Activated T-cell treated with anti-CD3 and anti-CD28 coated beads for 1 hour (primary cell): ENCODE measurements around the gene GPATCH1.
"Not testable (repeated sequence)": the region's sequence is repeated elsewhere in the genome, so short reads cannot be mapped to it uniquely, and the experiment has no call there.

Source experiments
- DNase-seq: peaks from one replicate; pipeline ENCODE4 v3.0.0-alpha.2; 2020; ENCODE audit warnings: low read depth

GPATCH1 gene, protein sequence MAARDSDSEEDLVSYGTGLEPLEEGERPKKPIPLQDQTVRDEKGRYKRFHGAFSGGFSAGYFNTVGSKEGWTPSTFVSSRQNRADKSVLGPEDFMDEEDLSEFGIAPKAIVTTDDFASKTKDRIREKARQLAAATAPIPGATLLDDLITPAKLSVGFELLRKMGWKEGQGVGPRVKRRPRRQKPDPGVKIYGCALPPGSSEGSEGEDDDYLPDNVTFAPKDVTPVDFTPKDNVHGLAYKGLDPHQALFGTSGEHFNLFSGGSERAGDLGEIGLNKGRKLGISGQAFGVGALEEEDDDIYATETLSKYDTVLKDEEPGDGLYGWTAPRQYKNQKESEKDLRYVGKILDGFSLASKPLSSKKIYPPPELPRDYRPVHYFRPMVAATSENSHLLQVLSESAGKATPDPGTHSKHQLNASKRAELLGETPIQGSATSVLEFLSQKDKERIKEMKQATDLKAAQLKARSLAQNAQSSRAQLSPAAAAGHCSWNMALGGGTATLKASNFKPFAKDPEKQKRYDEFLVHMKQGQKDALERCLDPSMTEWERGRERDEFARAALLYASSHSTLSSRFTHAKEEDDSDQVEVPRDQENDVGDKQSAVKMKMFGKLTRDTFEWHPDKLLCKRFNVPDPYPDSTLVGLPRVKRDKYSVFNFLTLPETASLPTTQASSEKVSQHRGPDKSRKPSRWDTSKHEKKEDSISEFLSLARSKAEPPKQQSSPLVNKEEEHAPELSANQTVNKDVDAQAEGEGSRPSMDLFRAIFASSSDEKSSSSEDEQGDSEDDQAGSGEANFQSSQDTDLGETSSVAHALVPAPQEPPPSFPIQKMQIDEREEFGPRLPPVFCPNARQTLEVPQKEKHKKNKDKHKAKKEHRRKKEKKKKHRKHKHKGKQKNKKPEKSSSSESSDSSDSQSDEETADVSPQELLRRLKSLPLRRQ

DNA sequence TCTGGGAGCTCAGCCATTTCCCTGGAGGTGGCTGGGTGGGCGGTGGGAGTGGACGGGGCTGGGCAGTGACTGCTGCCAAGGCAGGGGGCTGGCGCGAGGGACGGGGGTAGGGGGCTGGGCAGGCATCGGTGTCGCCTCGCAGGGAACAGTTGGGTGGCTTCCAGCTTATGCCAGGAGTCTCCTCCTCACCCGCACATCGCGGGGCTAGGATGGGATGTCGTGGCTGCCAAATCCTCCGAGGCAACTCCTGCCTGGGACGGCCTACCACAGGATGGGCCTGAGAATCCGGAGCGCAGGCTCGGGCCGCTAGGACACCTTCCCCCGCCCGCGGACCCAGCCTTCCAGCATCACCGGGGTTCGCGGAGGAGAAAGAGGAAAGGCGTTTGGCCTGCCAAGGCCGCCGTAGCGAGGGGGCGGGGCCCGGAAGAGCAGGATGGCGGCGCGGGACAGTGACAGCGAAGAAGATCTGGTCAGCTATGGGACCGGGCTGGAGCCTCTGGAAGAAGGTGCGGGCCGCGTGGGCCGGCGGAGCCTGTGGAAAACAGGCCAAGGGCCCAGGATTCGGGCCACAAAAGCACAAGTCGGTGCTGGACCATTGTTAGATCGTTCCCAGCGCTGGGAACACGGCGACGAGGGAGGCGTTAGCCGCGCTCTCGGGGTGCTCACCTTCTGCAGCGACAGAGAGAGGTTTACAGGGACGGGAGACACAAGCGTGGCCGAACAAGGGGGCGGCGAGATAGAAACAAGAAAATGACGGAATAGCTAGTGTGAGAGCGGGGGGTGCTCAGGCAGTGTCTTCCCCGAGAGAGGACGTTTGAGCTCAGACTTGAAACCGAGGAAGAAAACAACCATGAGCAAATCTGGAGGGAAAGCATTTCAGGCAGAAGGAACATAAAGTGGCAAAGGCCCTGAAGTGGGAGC lies at the start of gene GPATCH1:
Gene GPATCH1 (plus strand): TSS at position 421 of the 921 bp plus-strand sequence. CDS start 13 bp downstream, at position 434.
- DNase-seq = peak; percentile 76

DNA sequence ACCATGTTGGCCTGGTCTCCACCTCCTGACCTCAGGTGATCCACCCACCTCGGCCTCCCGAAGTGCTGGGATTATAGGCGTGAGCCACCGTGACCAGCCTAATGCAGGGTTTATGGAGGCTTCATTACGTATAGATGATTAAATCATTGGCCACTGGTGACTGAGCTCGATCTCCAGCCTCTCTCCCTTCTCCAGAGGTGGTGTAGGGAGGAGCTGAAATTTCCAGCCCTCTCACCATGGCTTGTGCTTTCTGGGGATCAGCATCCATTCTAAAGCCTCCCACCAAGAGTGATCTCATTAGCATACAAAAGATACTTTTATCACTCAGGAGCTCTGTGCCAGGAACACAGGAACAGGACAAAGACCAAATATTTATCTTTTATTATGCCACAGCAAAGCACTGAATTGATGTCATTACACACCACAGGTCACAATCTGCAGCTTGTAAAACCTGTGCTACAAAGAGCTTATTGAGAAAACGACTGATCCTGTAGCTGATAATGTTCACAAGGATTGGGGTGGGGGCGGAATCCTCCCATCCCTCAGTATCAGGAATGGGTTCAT lies 48.7 kb upstream of the GPATCH1 start:
- DNase-seq = no peak

DNA sequence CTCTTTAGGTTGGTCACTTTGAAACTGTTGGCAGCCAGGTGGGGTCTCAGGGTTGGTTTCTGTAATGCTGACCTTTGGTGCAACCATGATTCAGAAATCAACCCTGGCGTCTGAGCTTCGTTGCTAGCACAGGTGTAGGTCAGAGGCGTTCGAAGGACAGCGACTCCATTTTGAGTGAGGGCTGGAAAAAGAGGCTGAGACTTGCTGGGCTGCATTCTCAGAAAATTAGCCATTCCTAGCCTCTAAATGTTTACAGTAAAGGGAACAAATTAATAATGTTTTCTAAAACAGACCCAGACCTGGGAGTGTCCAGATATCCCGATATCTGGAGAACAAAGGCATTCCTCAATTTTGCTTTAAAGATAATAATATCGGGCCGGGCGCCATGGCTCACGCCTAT lies 45.5 kb upstream of the GPATCH1 start:
- DNase-seq = no peak

DNA sequence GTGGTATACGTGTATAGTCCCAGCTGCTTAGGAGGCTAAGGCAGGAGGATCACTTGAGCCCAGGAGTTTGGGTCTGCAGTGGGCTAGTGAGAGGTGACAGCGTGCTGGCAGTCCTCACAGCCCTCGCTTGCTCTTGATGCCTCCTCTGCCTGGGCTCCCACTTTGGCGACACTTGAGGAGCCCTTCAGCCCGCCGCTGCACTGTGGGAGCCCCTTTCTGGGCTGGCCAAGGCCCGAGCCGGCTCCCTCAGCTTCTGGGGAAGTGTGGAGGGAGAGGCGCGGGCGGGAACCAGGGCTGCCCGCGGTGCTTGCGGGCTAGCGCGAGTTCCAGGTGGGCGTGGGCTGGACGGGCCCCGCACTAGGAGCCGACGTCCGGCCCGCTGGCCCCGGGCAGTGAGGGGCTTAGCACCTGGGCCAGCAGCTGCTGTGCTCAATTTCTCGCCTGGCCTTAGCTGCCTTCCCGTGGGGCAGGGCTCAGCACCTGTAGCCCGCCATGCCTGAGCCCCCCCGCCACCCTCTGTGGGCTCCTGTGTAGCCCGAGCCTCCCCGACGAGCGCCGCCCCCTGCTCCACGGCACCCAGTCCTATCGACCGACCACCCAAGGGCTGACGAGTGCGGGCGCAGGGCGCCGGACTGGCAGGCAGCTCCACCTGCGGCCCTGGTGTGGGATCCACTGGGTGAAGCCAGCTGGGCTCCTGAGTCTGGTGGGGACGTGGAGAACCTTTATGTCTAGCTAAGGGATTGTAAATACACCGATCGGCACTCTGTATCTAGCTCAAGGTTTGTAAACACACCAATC lies 44.4 kb upstream of the GPATCH1 start:
- not testable (repeated sequence) for DNase-seq

DNA sequence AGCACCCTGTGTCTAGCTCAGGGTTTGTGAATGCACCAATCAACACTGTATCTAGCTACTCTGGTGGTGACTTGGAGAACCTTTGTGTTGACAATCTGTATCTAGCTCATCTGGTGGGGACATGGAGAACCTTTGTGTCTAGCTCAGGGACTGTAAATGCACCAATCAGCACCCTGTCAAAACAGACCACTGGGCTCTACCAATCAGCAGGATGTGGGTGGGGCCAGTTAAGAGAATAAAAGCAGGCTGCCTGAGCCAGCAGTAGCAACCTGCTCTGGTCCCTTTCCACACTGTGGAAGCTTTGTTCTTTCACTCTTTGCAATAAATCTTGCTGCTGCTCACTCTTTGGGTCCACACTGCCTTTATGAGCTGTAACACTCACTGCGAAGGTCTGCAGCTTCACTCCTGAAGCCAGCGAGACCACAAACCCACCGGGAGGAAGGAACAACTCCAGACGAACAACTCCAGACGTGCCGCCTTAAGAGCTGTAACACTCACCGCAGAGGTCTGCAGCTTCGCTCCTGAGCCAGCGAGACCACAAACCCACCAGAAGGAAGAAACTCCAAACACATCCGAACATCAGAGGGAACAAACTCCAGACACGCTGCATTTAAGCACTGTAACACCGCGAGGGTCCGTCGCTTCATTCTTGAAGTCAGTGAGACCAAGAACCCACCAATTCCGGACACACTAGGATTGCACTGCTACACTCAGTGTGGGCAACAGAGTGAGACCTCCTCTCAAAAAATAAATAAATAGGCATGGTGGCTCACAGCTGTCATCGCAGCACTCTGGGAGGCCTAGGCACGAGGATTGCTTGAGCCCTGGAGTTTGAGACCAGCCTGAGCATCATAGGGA lies 43.6 kb upstream of the GPATCH1 start:
- DNase-seq = not testable (repeated sequence)

DNA sequence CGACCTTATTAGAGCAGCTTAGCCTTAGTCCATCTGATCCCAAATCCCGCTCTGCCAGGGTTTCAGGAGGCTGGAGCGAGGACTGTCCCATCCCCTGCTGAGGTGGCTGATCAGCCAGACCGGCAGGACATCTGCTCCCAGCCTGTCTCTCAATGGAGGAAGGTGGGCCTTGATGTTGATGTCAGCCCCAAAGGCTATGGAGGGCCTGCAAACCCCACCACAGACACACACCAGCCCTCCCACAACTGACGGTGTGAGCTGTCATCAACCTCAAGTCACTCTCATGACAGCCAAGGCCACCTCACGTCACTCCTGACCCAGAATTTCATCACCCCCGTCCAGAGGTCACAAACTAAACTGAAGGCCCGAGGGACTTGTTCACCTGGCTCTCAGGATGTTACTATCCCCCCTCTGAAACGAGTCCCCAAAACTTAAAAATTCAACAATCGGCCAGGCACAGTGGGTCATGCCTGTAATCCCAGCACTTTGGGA lies 41.8 kb upstream of the GPATCH1 start:
- DNase-seq = no peak

DNA sequence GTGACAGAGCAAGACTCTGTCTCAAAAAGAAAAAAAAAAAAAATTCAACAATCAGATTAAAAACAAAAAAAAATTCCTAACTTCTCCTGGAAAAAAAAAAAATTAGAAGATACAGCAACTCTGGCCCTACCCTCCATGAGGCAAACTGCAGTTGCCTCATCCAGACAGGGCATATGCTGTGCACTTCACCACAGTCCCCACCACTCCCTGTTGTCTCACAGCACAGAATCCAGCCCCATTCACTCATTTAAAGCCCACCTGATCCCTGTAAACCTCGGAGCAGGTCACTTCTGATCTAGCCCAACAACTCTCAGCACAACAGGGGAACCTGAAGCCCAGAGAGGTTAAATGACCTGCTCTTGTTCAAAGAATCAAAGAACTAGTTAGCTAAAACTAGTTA lies 41.2 kb upstream of the GPATCH1 start:
- DNase-seq = no peak

DNA sequence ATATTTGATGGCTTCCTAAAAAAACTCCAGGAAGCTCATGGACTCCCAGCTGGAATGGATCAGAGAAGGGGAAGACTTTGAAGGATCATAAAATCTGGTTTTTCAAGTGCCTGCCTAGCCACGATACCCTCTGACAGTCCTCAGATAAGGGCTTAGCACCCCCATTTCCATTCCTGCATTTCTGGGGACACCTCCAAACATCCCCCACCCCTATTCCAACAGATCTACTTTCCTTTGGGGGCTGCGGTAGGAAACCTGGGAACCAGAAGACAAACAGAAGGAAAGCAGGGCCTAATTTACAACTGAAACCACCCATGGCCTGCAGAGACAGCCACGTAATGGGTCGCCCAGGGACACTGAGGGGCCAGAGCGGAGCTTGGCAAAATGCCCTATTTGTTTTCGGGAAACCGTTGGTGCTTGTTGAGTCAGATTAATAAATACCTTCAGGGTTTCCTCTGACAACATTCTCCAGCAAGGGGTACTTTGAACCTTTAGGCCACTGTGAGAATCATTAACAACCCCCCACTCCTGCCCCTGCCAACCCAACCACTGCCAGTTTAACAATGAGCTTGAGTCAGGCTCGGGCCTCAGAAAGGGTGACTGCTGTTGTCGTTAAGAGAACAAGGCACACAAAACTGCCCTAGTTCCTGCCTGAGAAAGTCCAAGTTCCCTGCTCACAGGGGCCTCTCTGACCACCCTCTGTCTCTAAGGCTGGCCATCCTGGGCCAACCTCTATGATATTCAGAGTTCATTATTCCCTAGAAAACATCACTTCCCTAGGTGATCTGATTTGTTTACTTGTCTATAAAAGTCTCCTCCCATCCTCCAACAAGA lies 39.8 kb upstream of the GPATCH1 start:
- DNase-seq = no peak

DNA sequence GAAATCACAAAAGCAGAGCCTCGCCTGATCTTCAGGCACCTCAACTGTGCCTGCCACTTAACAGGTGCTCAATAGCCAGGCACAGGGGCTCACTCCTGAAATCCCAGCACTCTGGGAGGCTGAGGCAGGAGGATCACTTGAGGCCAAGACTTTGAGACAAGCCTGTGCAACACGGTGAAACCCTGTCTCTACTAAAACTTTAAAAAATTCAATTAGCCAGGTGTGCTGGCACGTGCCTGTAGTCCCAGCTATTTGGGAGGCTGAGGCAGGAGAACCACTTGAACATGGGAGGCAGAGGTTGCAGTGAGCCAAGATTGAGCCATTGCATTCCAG lies 39.2 kb upstream of the GPATCH1 start:
- not testable (repeated sequence) for DNase-seq

DNA sequence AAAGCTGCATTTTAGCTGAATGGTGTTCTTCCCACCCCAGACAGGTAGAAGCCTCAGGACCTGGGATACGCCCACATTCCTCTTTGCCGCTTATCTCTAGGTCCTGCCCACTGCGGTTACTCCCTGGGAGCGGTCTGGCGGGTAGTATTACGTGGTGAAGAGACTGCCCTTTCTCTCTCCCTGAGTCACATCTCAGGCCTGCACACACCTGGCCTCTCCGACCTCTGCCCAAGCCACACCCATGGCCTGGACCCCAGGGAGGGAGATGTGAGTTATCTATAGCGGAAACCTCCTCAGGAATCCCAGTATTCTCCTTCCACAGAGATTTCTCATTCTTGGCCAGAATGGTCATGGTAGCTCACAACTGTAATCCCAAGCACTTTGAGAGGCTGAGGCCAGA lies 33.6 kb upstream of the GPATCH1 start:
- no peak for DNase-seq

DNA sequence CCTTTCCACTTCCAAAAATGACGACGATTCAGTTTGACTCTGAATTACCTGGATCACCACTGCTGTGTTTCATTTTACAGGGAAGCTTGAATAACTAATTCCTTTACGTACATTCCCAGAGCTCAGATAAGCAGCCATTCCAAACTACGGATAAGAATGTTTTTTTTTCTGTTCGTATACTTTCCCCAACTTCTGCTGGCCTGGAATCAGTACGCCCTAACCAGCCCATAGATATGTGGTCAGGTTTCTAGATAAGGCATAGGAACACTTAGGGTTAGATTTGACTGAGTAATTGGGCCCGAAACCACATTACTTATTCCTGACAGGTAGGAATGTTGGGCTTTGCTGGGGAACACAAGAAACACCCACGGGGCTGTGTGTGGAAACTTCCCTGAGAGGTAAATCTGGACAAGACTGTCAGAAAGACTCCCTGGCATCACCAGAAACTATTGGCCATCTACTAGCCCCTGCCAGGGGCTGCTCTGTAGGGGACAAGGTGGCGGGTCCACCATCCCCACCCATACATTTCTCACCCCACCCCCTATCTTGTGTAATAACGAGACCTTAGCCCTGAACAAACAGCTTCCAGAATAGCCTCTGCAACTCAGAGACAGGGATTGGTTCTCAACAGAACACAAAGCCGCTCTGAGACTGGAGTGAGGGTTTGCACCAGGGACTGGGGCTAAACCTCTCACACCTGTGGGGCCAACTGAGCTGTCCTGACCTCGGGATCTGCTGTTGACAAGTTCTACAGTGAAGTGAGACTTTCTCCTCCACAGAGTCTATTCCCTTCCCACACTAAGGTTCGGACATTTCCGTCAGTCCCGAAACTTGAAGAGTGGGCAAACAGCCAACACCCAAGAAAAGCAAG lies 31.9 kb upstream of the GPATCH1 start:
- no peak for DNase-seq

DNA sequence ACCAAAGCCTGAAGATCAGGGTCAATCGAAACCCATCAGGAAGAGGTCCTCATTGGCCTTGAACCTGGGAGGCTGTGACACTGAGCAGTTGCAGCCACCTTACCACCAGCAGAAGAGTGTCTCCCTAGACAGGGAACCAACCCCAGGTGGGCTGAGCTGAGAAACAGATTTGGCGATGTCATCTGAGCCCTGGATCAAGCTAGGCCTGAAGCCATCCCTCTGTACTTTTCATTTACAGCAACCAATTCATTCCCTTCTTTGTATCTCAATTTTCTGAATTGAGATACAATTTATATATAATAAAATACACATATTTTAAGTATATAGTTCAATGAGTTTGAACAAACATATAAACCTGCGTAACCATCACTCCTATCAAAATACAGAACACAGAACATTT lies 30.9 kb upstream of the GPATCH1 start:
- no peak for DNase-seq

DNA sequence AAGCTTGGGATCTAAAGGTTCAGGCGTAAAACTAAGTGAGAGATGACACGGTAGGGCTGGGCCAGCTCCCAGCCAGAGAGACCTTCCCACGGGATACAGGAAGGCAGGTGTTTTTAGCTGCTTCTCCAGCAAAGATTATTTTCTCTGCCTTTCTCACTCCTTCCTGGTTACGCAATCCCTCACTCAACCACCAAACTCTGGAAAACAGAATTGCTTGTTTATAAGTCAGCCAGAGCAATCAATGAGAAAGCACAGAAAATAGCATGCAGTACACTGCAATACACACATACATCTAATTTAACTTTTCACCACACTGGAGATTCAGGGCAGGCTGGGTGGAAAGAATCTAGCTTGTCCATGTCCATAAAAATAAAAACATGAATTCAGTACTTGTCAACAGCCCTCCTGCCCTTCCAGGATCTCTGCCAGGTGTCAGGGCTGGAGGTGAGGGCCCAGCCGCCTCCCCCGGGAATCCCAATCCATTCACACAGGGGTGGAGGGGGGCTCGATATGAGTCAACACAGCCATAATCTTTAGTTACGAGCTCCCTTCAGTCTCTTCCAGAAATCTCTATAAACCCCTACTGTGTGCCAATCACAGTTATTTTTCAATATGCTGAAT lies 28.5 kb upstream of the GPATCH1 start:
- DNase-seq = no peak

DNA sequence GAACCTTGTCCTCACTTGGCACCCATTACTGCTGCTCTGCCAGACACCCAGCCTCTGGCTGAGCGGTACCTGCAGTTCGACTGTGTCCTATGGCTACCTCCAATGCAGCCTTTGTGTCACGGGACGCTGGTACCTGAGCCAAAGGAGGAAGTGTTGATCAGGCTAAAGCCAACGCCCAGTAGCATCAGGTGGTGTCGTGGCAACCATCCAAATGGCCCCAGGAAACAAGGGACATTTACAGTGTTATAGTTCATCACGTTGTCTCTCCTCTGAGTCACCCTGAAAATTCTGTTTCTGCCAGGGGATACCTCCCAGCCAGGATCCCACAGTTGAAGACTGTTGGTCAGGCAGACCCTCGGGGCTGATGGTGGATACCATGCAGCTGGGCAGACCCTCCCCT lies 26.4 kb upstream of the GPATCH1 start:
- DNase-seq = no peak

DNA sequence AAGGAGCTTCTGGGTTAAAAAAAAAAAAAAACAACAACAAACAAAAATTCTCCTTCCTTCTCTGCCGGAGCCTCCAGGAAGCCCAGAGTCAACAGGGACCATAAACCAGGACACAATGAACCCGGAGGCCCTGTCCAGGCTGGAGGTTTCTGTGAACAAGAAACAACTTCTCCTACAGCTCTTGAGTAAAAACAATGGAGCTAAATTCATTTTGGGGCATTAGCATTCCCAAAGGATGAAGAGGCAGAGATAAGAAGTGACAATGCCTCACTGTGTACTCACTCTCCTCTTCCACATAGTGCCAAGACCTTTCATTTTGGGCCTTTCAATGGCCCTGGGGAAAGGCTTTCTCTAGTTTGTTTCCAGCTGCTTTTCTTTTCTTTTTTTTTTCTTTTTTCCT lies 25.3 kb upstream of the GPATCH1 start:
- DNase-seq = no peak

DNA sequence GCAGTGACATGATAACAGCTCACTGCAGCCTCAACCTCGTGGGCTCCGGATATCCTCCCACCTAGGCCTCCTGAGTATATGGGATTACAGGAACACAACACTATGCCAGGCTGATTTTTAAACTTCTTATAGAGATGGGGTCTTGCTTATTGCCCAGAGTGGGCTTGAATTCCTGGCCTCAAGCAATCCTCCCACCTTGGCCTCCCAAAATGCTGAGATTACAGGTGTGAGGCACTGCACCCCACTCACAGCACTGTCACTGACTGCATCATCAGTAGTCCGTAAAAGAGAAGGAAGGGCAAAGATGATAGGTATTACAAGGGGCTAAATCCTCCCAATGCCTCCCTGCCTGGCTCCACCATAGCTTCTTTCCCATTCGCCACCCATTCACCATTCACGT lies 20.4 kb upstream of the GPATCH1 start:
- DNase-seq = no peak

DNA sequence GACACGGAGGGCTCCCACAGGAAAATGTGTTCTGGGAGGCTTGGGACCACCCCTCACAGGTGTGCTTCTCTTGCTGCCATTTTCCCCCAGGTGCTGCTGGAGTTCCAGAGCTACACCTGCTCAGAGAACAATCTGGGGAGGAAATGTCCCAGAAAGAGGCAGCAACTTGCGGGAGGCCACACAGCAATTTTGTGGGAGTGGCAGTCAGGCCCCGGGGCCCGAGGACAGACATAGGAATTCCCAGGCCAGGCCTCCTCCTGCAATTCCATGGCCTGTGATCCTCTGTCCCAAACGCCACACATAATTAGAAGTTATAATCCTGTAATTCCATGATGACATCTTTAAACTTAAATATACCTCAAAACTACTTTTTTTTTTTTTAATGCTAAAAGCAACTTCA lies 18.1 kb upstream of the GPATCH1 start:
- DNase-seq = no peak
